Osteoblast (primary cell): ENCODE measurements around the gene SEC24B. TPM values are rescaled to one million over a fixed set of nuclear protein-coding genes. Genes with fewer than 3 reads are reported as not detected.

Experiments used
- DNase-seq: peaks from one replicate; pipeline ENCODE4 v3.0.0; 2011; ENCODE audit warnings: low spot score, mixed read lengths; ENCODE audit not compliant: insufficient read length; ENCODE audit errors: missing footprints
- H2AFZ ChIP-seq: 2 replicates; pipeline ENCODE4 v1.6.0; 2011; ENCODE audit warnings: mild to moderate bottlenecking, low read length
- H3K27ac ChIP-seq: 2 replicates; pipeline ENCODE4 v1.5.1; 2011; ENCODE audit warnings: mild to moderate bottlenecking, low read depth, low read length, moderate library complexity
- H3K27me3 ChIP-seq: 2 replicates; pipeline ENCODE4 v1.6.0; 2012; ENCODE audit warnings: mild to moderate bottlenecking, control low read depth, inconsistent platforms, low read length, moderate library complexity; ENCODE audit not compliant: insufficient read depth
- H3K36me3 ChIP-seq: 2 replicates; pipeline ENCODE4 v1.5.1; 2011; ENCODE audit warnings: mild to moderate bottlenecking, low read length, control low read depth, moderate library complexity; ENCODE audit not compliant: insufficient read depth
- H3K4me1 ChIP-seq: 2 replicates; pipeline ENCODE4 v1.5.1; 2011; ENCODE audit warnings: mild to moderate bottlenecking, low read length, control low read depth, moderate library complexity; ENCODE audit not compliant: insufficient read depth
- H3K4me2 ChIP-seq: 2 replicates; pipeline ENCODE4 v1.6.0; 2011; ENCODE audit warnings: mild to moderate bottlenecking, low read length; ENCODE audit not compliant: insufficient read depth
- H3K4me3 ChIP-seq: fragments of 200-600 bp; sonication (generic); 3 replicates; pipeline ENCODE4 v1.5.1; 2012; ENCODE audit warnings: mild to moderate bottlenecking, low read length, inconsistent platforms; ENCODE audit not compliant: insufficient read depth
- H3K79me2 ChIP-seq: 2 replicates; pipeline ENCODE4 v1.6.0; 2012; ENCODE audit warnings: mild to moderate bottlenecking, low read length, control low read depth, inconsistent platforms; ENCODE audit not compliant: insufficient read depth
- H3K9me3 ChIP-seq: 2 replicates; pipeline ENCODE4 v1.5.1; 2011; ENCODE audit warnings: low read depth, low read length, control low read depth
- H4K20me1 ChIP-seq: 2 replicates; pipeline ENCODE4 v1.6.0; 2012; ENCODE audit warnings: mild to moderate bottlenecking, low read length, control low read depth; ENCODE audit not compliant: insufficient read depth
- total RNA-seq: library from RNA; depleted of rRNA; stranded (reverse); fragments of >200 nt; gene quantifications from 2 replicates; pipeline ENCODE4 v1.2.3, GENCODE V29; 2012
- TF ChIP-seq, protein P1 (sequence below): IDR thresholded peaks from 2 replicates; pipeline ENCODE4 v1.5.1; 2011; ENCODE audit warnings: mild to moderate bottlenecking, low read depth, low read length, moderate library complexity; ENCODE audit errors: extremely low read depth

SEC24B gene
- 18.1 and 22.7 TPM in 2 replicates for total RNA-seq

DNA sequence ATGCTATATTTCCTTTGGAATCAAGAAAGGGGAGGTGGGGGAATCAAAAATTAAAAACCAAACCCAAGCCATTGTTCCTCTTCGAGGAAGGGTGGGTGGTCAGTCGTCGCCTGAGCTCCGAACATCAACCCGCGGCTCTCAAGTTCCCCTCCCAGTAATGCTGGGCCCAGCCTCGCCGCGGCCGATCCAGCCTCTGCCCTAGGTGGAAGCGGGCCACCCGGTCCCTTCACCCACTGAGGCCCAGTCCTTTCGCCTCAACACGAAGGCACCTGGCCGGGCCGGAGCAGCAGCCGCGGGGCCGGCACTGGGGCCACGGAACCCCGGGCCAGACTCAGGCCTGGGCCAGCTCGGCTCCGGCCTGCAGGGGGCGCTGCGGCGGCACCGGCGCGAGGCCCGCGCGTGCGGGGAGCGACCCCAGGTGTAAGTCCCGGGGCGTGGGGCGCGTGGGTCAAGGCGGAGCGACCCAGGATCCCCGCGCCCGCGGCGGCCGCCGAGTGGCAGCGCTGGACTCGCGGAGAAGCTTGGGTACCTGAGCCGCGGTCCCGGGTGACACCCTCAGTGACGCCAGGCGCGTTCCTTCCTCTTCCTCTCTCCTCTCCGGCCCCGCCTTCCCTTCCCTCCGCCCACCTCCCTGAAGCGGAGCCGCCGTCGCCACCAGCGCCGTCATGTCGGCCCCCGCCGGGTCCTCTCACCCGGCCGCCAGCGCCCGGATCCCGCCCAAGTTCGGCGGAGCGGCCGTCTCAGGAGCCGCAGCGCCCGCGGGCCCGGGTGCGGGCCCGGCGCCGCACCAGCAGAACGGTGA is at the start of gene SEC24B:
SEC24B (plus strand) TSS at position 611 of the 802 bp plus-strand sequence; CDS start at position 666, 55 bp downstream.
- peak; percentile 96 for DNase-seq

DNA sequence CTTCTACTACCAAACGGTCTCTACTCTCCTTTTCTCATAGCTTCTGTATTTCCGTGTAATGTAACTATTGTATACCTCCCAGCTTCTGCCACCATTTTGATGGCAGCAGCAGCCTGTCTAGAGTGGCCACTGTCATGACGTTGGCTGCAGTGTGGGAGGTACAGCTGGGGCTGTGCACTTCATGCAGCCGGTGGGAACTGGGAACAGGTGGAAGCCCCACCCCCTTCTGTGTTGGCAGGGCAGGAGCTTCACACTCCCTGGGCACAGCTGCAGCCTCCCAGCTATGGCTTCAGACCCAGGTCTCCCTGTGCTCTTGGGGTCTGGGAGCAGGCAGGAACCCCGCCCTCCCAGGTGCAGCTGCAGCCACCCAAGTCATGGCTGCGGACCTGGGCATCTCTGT is 49.8 kb upstream of the SEC24B start:
- no peak overlapping the region for H3K4me2 ChIP-seq
- DNase-seq = no peak
- TF ChIP-seq, protein P1, sequence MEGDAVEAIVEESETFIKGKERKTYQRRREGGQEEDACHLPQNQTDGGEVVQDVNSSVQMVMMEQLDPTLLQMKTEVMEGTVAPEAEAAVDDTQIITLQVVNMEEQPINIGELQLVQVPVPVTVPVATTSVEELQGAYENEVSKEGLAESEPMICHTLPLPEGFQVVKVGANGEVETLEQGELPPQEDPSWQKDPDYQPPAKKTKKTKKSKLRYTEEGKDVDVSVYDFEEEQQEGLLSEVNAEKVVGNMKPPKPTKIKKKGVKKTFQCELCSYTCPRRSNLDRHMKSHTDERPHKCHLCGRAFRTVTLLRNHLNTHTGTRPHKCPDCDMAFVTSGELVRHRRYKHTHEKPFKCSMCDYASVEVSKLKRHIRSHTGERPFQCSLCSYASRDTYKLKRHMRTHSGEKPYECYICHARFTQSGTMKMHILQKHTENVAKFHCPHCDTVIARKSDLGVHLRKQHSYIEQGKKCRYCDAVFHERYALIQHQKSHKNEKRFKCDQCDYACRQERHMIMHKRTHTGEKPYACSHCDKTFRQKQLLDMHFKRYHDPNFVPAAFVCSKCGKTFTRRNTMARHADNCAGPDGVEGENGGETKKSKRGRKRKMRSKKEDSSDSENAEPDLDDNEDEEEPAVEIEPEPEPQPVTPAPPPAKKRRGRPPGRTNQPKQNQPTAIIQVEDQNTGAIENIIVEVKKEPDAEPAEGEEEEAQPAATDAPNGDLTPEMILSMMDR = no peak

More for the DNA sequence above, at the start of gene SEC24B:
- Histone ChIP-seq H3K36me3 (no peaks in the 10 kb centered on the region), H2AFZ (peak within 1 kb of the TSS; percentile 95), H3K4me2 (peak within 1 kb of the TSS; percentile 95), H3K27ac (peak within 1 kb of the TSS; percentile 86), H3K27me3 (no peaks in the 10 kb centered on the region), H3K9me3 (no peaks in the 10 kb centered on the region), H3K4me3 (peak within 1 kb of the TSS; percentile 78), H3K4me1 (peaks cover 23% of the 10 kb centered on the region), H3K79me2 (peaks cover 65% of the 10 kb centered on the region), H4K20me1 (peaks cover 35% of the 10 kb centered on the region)
- TF ChIP-seq, protein P1 = peak; percentile 58

DNA sequence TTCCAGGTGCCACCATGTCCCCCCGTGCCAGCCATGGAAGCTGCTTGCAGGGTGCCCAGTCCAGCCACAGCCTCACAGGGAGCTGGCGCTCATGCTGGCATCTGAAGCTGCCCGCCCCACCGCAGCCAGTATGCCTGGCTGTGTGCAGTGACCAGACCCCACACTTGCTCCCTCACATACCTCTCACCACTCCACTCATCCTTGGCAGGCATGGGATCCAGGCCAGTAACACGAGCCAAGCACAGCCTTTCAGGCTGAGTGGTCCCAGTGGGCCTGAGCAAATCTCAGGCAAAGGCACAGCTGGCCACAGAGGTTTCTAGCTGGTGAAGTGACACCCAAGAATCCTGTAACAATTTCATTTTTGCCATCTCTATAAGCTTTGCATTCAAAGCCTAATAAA is 48.4 kb upstream of the SEC24B start:
- no peak overlapping the region for H3K27ac ChIP-seq
- TF ChIP-seq, protein P1 = no peak
- H3K4me2 ChIP-seq = no peak overlapping the region
- no peak overlapping the region for H2AFZ ChIP-seq
- no peaks in the 10 kb centered on the region for H3K79me2 ChIP-seq
- no peak for DNase-seq
- peaks cover 3% of the 10 kb centered on the region for H3K27me3 ChIP-seq
- no peaks in the 10 kb centered on the region for H3K9me3 ChIP-seq
- H3K36me3 ChIP-seq = no peaks in the 10 kb centered on the region
- no peaks in the 10 kb centered on the region for H3K4me1 ChIP-seq
- H4K20me1 ChIP-seq = no peaks in the 10 kb centered on the region
- no peak overlapping the region for H3K4me3 ChIP-seq

More for the DNA sequence above, 49.8 kb upstream of the SEC24B start:
- Histone ChIP-seq H3K4me3 (no peak overlapping the region), H2AFZ (no peak overlapping the region), H3K36me3 (no peaks in the 10 kb centered on the region), H3K27ac (no peak overlapping the region), H3K79me2 (no peaks in the 10 kb centered on the region), H4K20me1 (no peaks in the 10 kb centered on the region), H3K4me1 (no peaks in the 10 kb centered on the region), H3K9me3 (no peaks in the 10 kb centered on the region), H3K27me3 (peaks cover 3% of the 10 kb centered on the region)

DNA sequence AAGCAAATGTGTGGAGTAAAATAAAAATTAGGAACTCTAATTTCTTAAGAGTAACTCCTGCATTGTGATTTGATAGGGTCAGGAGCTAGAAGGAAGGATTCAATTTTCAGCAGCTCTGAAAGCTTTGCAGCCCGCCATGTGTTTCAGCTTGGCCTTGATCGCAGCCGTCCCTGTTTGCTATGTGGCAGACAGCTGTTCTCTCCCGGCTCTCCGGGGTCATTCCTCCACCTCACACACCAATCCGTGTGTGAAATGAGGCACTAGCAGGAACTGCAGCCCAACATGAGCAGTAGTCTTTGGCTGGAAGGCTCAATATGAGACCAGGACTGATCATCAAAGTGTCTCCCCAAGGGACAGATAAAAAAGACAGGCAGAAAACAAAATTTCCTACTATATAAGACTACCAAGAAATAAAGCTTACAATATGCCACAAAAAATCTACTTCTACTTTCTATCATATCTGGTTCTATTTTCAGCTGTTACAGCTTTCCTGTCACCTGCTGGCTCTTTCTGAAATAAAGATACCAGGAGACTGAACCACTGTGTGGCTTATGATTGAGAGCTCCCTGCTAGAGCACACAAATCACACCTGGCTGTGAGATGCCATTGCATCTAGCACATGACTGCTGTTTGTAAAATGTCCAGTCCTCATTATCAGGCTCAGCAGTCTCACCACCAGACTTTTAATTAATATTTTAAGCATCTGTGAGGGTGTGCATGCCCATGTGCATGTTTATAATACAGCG is 44.1 kb upstream of the SEC24B start:
- TF ChIP-seq, protein P1 = no peak
- no peaks in the 10 kb centered on the region for H4K20me1 ChIP-seq
- H3K4me1 ChIP-seq = no peaks in the 10 kb centered on the region
- no peaks in the 10 kb centered on the region for H3K36me3 ChIP-seq
- no peak overlapping the region for H3K27ac ChIP-seq
- no peak overlapping the region for H3K4me2 ChIP-seq
- H3K79me2 ChIP-seq = no peaks in the 10 kb centered on the region
- DNase-seq = no peak
- peaks cover 3% of the 10 kb centered on the region for H3K27me3 ChIP-seq
- no peak overlapping the region for H2AFZ ChIP-seq
- no peaks in the 10 kb centered on the region for H3K9me3 ChIP-seq
- H3K4me3 ChIP-seq = no peak overlapping the region
